OCI-LY3 (cell line): ENCODE measurements around the gene GINS2.
A peak's percentile ranks its signal among the peaks of the same experiment; 100 is the strongest.

Source experiments
- CTCF ChIP-seq: fragments of 200-600, 300-600 bp; sonication (generic); IDR thresholded peaks from 2 replicates; pipeline ENCODE4 v1.5.1; 2014; ENCODE audit warnings: antibody characterized with exemption, low read length, low read depth
- EZH2phosphoT487 ChIP-seq: fragments of 200-600 bp; shearing (Covaris generic); IDR thresholded peaks from 2 replicates; pipeline ENCODE4 v1.6.1; 2018; ENCODE audit warnings: antibody characterized with exemption, mixed run types, low read depth

- TF ChIP-seq CTCF (peak; percentile 85), EZH2phosphoT487 (no peak)
Observed at GRCh38 chr16:85659805-85660511, 28.8 kb downstream of the GINS2 start.
